H1 (cell line): ENCODE data around the gene PRTN3. TPM values are rescaled to one million over a fixed set of nuclear protein-coding genes. Genes with fewer than 3 reads are reported as not detected.
A peak's percentile ranks its signal among the peaks of the same experiment; 100 is the strongest.

Experiments
- CTCF ChIA-PET: fragments of 300-600 bp; sonication (Branson Sonifier 250); formaldehyde crosslinking; loops from one replicate; lab custom pipeline; 2021; ENCODE audit not compliant: partially characterized antibody; lab: Charles Lee
- POLR2A ChIA-PET: fragments of 300-600 bp; sonication (Branson Sonifier 250); formaldehyde crosslinking; loops from one replicate; lab custom pipeline; 2021; ENCODE audit warnings: inconsistent platforms; ENCODE audit not compliant: partially characterized antibody; lab: Charles Lee
- DNase-seq, 2 experiments: peaks; one replicate each; pipeline versions ENCODE4 v3.0.0 to v3.0.0-alpha.2; 2010 to 2022; ENCODE audit warnings: low spot score in 2 of 2, low read depth in 1 of 2, mixed read lengths in 1 of 2
- FAIRE-seq: peaks from 2 replicates; lab custom pipeline; 2011; peaks lifted over from hg19 to GRCh38; lab: Jason Lieb, UNC
- H2AFZ ChIP-seq: 2 replicates; pipeline ENCODE4 v1.8.1; 2012; ENCODE audit warnings: low read length, inconsistent platforms
- H2AK5ac ChIP-seq: 2 replicates; pipeline ENCODE4 v1.6.1; 2013; ENCODE audit warnings: low read depth, low read length
- H2BK120ac ChIP-seq: replicated peaks from 2 replicates; pipeline ENCODE3; 2013; ENCODE audit warnings: low read depth, low read length, inconsistent platforms
- H2BK12ac ChIP-seq: 2 replicates; pipeline ENCODE4 v1.6.1; 2013; ENCODE audit warnings: low read depth, low read length
- H2BK15ac ChIP-seq: 2 replicates; pipeline ENCODE4 v1.6.1; 2013; ENCODE audit warnings: low read length
- H2BK20ac ChIP-seq: 2 replicates; pipeline ENCODE4 v1.6.1; 2013; ENCODE audit warnings: low read length
- H2BK5ac ChIP-seq: 2 replicates; pipeline ENCODE4 v1.6.1; 2013; ENCODE audit warnings: low read depth, low read length
- H3K14ac ChIP-seq: 2 replicates; pipeline ENCODE4 v1.6.1; 2013; ENCODE audit warnings: inconsistent platforms; ENCODE audit not compliant: insufficient read length
- H3K18ac ChIP-seq: 2 replicates; pipeline ENCODE4 v1.6.1; 2013; ENCODE audit warnings: low read length; ENCODE audit errors: extremely low read depth
- H3K23ac ChIP-seq: 2 replicates; pipeline ENCODE4 v1.6.1; 2013; ENCODE audit warnings: inconsistent platforms; ENCODE audit not compliant: insufficient read length
- H3K23me2 ChIP-seq: 2 replicates; pipeline ENCODE4 v1.6.1; 2013; ENCODE audit warnings: low read depth, low read length
- H3K27ac ChIP-seq: 2 replicates; pipeline ENCODE4 v1.6.1; 2011; ENCODE audit warnings: low read depth, low read length, inconsistent platforms
- H3K27me3 ChIP-seq, 4 experiments: replicated peaks in 1 of 4; 1 replicate in 1 of 4; 2 replicates in 3 of 4; pipeline versions ENCODE4 v1.6.1 to v1.8.1; 2011 to 2013; ENCODE audit warnings: low read length in 3 of 4, mild to moderate bottlenecking in 3 of 4, inconsistent platforms in 2 of 4, mixed read lengths in 2 of 4, moderate library complexity in 1 of 4; ENCODE audit not compliant: control insufficient read depth in 3 of 4, insufficient read depth in 3 of 4; ENCODE audit errors: extremely low read depth in 1 of 4
- H3K36me3 ChIP-seq, 4 experiments: 2 replicates each; pipeline versions ENCODE4 v1.6.1 to v1.8.1; 2011 to 2013; ENCODE audit warnings: mild to moderate bottlenecking in 4 of 4, low read length in 3 of 4, moderate library complexity in 2 of 4, control low read depth in 1 of 4, inconsistent platforms in 1 of 4; ENCODE audit not compliant: insufficient read depth in 4 of 4, control insufficient read depth in 2 of 4
- H3K4ac ChIP-seq: replicated peaks from 2 replicates; pipeline ENCODE3; 2013; ENCODE audit warnings: low read length, low read depth, mixed read lengths, inconsistent platforms; ENCODE audit not compliant: insufficient read length
- H3K4me1 ChIP-seq, 4 experiments: replicated peaks in 1 of 4; 1 replicate in 1 of 4; 2 replicates in 3 of 4; pipeline versions ENCODE4 v1.6.1 to v1.8.1; 2011 to 2013; ENCODE audit warnings: low read length in 3 of 4, inconsistent platforms in 2 of 4, mixed read lengths in 1 of 4; ENCODE audit not compliant: insufficient read depth in 4 of 4, control insufficient read depth in 3 of 4
- H3K4me2 ChIP-seq, 2 experiments: 2 replicates each; pipeline versions ENCODE4 v1.6.1 to v1.8.1; 2011 to 2013; ENCODE audit warnings: low read depth in 2 of 2, low read length in 2 of 2, control low read depth in 1 of 2, inconsistent platforms in 1 of 2, mild to moderate bottlenecking in 1 of 2; ENCODE audit not compliant: insufficient read depth in 1 of 2
- H3K4me3 ChIP-seq, 4 experiments: fragments of 200-600, 300-600 bp in 1 of 4; sonication (generic), shearing (Covaris generic), sonication (Bioruptor Twin) in 1 of 4; 2 replicates each; pipeline versions ENCODE4 v1.5.1 to v1.8.1; 2011 to 2016; ENCODE audit warnings: low read length in 4 of 4, low read depth in 3 of 4, control low read depth in 2 of 4, inconsistent platforms in 2 of 4, mild to moderate bottlenecking in 2 of 4, mixed read lengths in 1 of 4, moderate library complexity in 1 of 4; ENCODE audit not compliant: insufficient read depth in 2 of 4; ENCODE audit errors: extremely low read depth in 1 of 4
- H3K56ac ChIP-seq: replicated peaks from 2 replicates; pipeline ENCODE3; 2013; ENCODE audit warnings: low read depth, mild to moderate bottlenecking, mixed read lengths, low read length, inconsistent platforms; ENCODE audit not compliant: insufficient read length
- H3K79me1 ChIP-seq: 2 replicates; pipeline ENCODE4 v1.6.1; 2013; ENCODE audit warnings: low read depth, low read length, control low read depth
- H3K79me2 ChIP-seq, 2 experiments: 2 replicates each; pipeline versions ENCODE4 v1.6.1 to v1.8.1; 2012 to 2013; ENCODE audit warnings: low read length in 2 of 2, mild to moderate bottlenecking in 2 of 2, inconsistent platforms in 1 of 2; ENCODE audit not compliant: insufficient read depth in 2 of 2, control insufficient read depth in 1 of 2
- H3K9ac ChIP-seq, 4 experiments: replicated peaks in 1 of 4; 1 replicate in 1 of 4; 2 replicates in 3 of 4; pipeline versions ENCODE4 v1.6.1 to v1.8.1; 2011 to 2013; ENCODE audit warnings: low read depth in 3 of 4, low read length in 3 of 4, control low read depth in 2 of 4, mild to moderate bottlenecking in 2 of 4, moderate library complexity in 2 of 4, inconsistent platforms in 1 of 4; ENCODE audit errors: extremely low read depth in 1 of 4
- H3K9me3 ChIP-seq, 2 experiments: 2 replicates each; pipeline versions ENCODE4 v1.6.1 to v1.8.1; 2012 to 2013; ENCODE audit warnings: mild to moderate bottlenecking in 2 of 2, moderate library complexity in 2 of 2, control low read depth in 1 of 2, inconsistent platforms in 1 of 2, low read depth in 1 of 2, low read length in 1 of 2, mixed read lengths in 1 of 2; ENCODE audit not compliant: insufficient read depth in 2 of 2
- H4K20me1 ChIP-seq, 2 experiments: replicated peaks in 1 of 2; 2 replicates each; pipeline versions ENCODE3 to v1.8.1; 2011 to 2013; ENCODE audit warnings: inconsistent platforms in 2 of 2, low read length in 2 of 2, mild to moderate bottlenecking in 1 of 2; ENCODE audit not compliant: insufficient read depth in 2 of 2, control insufficient read depth in 1 of 2
- H4K5ac ChIP-seq: 2 replicates; pipeline ENCODE4 v1.6.1; 2013; ENCODE audit warnings: low read length, low read depth, mixed read lengths, inconsistent platforms; ENCODE audit not compliant: insufficient read length
- H4K8ac ChIP-seq: 2 replicates; pipeline ENCODE4 v1.8.0; 2013; ENCODE audit warnings: mild to moderate bottlenecking, moderate library complexity, low read length, inconsistent platforms; ENCODE audit not compliant: insufficient read depth; ENCODE audit errors: extremely low read depth
- H4K91ac ChIP-seq: replicated peaks from 2 replicates; pipeline ENCODE3; 2013; ENCODE audit warnings: low read length, mixed read lengths, inconsistent platforms; ENCODE audit not compliant: insufficient read length
- EGR1 ChIP-seq: IDR thresholded peaks from 2 replicates; pipeline ENCODE4 v1.6.1; 2011; ENCODE audit warnings: low read depth, low read length, borderline replicate concordance
- SP2 ChIP-seq: IDR thresholded peaks from 2 replicates; pipeline ENCODE4 v1.6.1; 2012; ENCODE audit warnings: mild to moderate bottlenecking, low read length, inconsistent platforms
- TCF12 ChIP-seq: IDR thresholded peaks from 2 replicates; pipeline ENCODE4 v1.6.1; 2011; ENCODE audit warnings: low read depth, mild to moderate bottlenecking, low read length
- WGBS, 2 experiments: shearing (Covaris generic) in 1 of 2; methylation state at CpG; one replicate each; pipeline versions ENCODE4 v1.1.6 to v1.1.7; 2013 to 2015; ENCODE audit warnings: low lambda C conversion rate in 2 of 2, mixed read lengths in 2 of 2, inconsistent platforms in 1 of 2, low coverage in 1 of 2, missing lambda C conversion rate in 1 of 2; ENCODE audit not compliant: insufficient replicate concordance in 2 of 2, insufficient coverage in 1 of 2, insufficient read length in 1 of 2; ENCODE audit errors: extremely low coverage in 1 of 2, missing lambda C conversion rate in 1 of 2; 5-methylcytosine and 5-hydroxymethylcytosine counted together
- polyA plus RNA-seq, 7 experiments: library from polyadenylated mRNA; depleted of rRNA in 3 of 7; stranded (reverse) in 5 of 7; unstranded in 2 of 7; fragments of >200 nt in 5 of 7; fragments of 200-250 nt in 2 of 7; gene quantifications; 1 replicate in 5 of 7; 2 replicates in 1 of 7; 4 replicates in 1 of 7; pipeline versions ENCODE4 v1.2.1 to v1.2.3, GENCODE V29; 2011 to 2013; ENCODE audit warnings: missing spikeins in 2 of 7, mixed read lengths in 2 of 7
- total RNA-seq: library from RNA; stranded (reverse); fragmentation: NEBNext Ultra II Directional; extraction: Animal tissue kit (Norgen Biotek cat#: 25700); gene quantifications from 2 replicates; pipeline ENCODE4 v1.2.1, GENCODE V29; 2021

PRTN3 gene
- total and polyA plus RNA-seq, 2 of the 8 experiments (the other 6 are each of a cell fraction or from before 2014, with no cell fraction given), result 0.39 to 2.1 TPM

DNA sequence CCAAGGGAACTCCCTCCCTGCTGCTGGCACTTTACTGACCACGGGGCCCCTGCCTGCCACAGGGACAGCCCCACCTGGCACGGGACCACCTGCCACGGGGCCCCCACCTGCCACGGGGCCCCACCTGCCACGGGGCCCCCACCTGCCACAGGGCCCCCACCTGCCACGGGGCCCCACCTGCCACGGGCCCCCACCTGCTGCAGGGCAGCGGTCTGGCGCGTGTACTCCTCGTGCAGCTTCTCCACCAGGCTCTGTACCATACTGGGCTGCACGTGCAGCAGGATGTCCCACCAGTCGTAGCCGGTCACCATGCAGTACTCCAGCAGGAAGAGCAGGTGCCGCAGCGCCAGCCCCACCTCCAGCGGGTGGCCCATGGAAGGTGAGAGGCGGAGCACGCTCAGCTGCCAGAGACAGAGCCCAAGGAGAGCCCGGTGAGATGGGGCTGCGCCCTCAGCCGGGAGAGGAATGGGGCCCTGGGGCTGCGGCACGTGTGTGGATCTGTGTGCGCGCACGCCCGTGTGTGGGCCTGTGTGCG, 36.0 kb downstream of the PRTN3 start:
- H3K27ac ChIP-seq, result no peak overlapping the region
- H3K18ac ChIP-seq, result no peak overlapping the region
- H2BK5ac ChIP-seq, result no peak overlapping the region
- no peaks in the 10 kb centered on the region for H3K79me2 ChIP-seq
- H3K79me1 ChIP-seq, result peaks cover 2% of the 10 kb centered on the region; the same call in 1 of the 2 replicates
- H3K36me3 ChIP-seq, result peaks cover 0 to 16% (median 4%) of the 10 kb centered on the region in 4 experiments; a peak in 5 of 8 replicates
- no peak overlapping the region for H2BK20ac ChIP-seq
- DNase-seq (no peak), FAIRE-seq (no peak)
- no peak for TF ChIP-seq SP2
- no peak for TF ChIP-seq TCF12
- peak; percentile 39; the same call in 1 of the 2 replicates for TF ChIP-seq EGR1
- no peak overlapping the region for H2BK12ac ChIP-seq
- H2AK5ac ChIP-seq, result no peak overlapping the region
- H4K8ac ChIP-seq, result no peak overlapping the region
- H4K91ac ChIP-seq, result no peak overlapping the region
- ChIA-PET POLR2A (interaction anchor here (1.2 to 11.5 kb wide), 2 partner anchors 13 to 150 kb away, joined by 4 to 82 read pairs; partner anchors contain the start of genes MED16 and RNU6-9), CTCF (interaction anchor here (1.5 to 3.1 kb wide), 2 partner anchors 13 to 47 kb away, joined by 4 to 16 read pairs; no protein-coding TSS in a partner anchor)
- H3K27me3 ChIP-seq, result no peaks in the 10 kb centered on the region
- H3K4me2 ChIP-seq, result no peak overlapping the region
- no peak overlapping the region for H2AFZ ChIP-seq
- H3K4me3 ChIP-seq, result no peak overlapping the region
- H3K4ac ChIP-seq, result no peak overlapping the region
- H3K23me2 ChIP-seq, result no peaks in the 10 kb centered on the region
- peaks cover 0 to 2% of the 10 kb centered on the region in 2 experiments; a peak in 1 of 4 replicates for H3K9me3 ChIP-seq
- no peak overlapping the region for H3K56ac ChIP-seq
- H3K4me1 ChIP-seq, result peaks cover 0 to 10% (median 4%) of the 10 kb centered on the region in 4 experiments; a peak in 5 of 7 replicates
- H2BK15ac ChIP-seq, result no peak overlapping the region
- 96% methylated on average over 21 of the region's 29 CpGs; no CpG with 5 or more reads in 1 of the 2 experiments for WGBS, 2 experiments
- no peak overlapping the region for H4K5ac ChIP-seq
- no peak overlapping the region for H3K23ac ChIP-seq
- H3K9ac ChIP-seq, result no peak overlapping the region
- H4K20me1 ChIP-seq, result peaks cover 0 to 5% of the 10 kb centered on the region in 2 experiments
- H3K14ac ChIP-seq, result no peak overlapping the region
- H2BK120ac ChIP-seq, result no peak overlapping the region
